ENCODE results near the gene CACNB3.
"Not testable (repeated sequence)": the region's sequence is repeated elsewhere in the genome, so short reads cannot be mapped to it uniquely, and the experiment has no call there.

CACNB3 gene

DNA sequence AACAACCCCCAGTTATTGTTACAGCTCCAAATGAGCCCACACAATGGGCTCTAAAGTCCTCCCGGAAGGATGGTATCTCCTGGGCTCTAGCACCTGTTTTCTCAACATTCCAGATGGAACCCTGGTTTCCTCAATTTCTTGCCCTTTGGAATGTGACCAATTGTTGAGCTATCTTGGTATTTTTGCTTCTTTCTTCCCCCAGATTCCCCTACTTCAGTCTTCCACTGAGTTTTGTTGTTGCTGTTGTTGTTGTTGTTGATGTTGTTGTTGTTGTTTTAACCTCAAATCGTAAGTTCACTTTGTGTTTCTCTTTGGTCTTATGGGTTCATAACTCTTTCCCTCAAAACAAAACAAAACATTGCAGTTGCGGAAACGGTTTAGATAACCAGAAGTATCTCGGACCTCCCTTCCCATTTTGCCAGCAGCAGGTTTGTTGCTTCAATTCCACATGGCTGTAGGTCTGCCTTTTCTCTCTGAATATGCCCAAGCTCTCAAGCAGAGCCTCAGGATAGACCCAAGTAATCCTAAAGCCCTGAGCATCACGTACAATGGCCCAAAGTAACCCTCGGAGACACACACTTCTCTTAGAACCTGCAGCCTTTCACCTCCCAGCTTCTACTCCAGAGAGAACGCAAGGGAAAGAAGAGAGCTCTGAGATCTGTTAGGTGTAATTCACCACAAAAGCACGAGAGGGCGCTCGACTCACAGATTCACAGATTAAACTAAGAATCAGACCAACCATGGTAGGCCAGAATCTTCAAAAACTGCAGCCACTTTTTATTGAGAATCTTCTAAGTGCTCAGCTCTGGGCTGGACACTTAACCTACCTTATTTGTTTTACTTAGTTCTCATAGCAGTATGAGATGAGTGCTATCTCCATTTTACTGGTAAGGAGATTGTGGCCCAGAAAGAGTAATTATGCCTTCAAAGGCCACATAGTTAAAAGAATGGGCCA is 34.7 kb downstream of the CACNB3 start:
- H3K4me2 ChIP-seq (ENCODE audit: low read length), result peak overlapping the region; percentile 45
- no peaks in the 10 kb centered on the region for H3K27me3 ChIP-seq (ENCODE audit: control insufficient read depth, insufficient read depth, low read length)
- H3K79me2 ChIP-seq, result peaks cover 21% of the 10 kb centered on the region
- peak; percentile 93 for TF ChIP-seq CTCF (IDR thresholded peaks at IDR 0.05)
- H3K9ac ChIP-seq, result no peak overlapping the region
- H3K4me1 ChIP-seq, result peaks cover 9% of the 10 kb centered on the region
- peak overlapping the region; percentile 78 for H3K27ac ChIP-seq
- peak overlapping the region; percentile 85 for H2AFZ ChIP-seq
- peak overlapping the region; percentile 94 for H3K4me3 ChIP-seq (ENCODE audit: low read depth, low read length)
- no peaks in the 10 kb centered on the region for H3K9me3 ChIP-seq (ENCODE audit: control insufficient read depth, low read length)
- no peaks in the 10 kb centered on the region for H3K36me3 ChIP-seq (ENCODE audit: control insufficient read depth, insufficient read depth, low read length)

GRCh38 chr12:48854488-48854887 is 36.2 kb downstream of the CACNB3 start:
- H3K4me2 ChIP-seq (ENCODE audit: low read length), result no peak overlapping the region
- peaks cover 21% of the 10 kb centered on the region for H3K79me2 ChIP-seq
- H3K27me3 ChIP-seq (ENCODE audit: control insufficient read depth, insufficient read depth, low read length), result no peaks in the 10 kb centered on the region
- TF ChIP-seq CTCF (IDR thresholded peaks at IDR 0.05), result no peak
- H3K9ac ChIP-seq, result no peak overlapping the region
- H3K4me3 ChIP-seq (ENCODE audit: low read depth, low read length), result no peak overlapping the region
- H2AFZ ChIP-seq, result no peak overlapping the region
- no peaks in the 10 kb centered on the region for H3K36me3 ChIP-seq (ENCODE audit: control insufficient read depth, insufficient read depth, low read length)
- H3K27ac ChIP-seq, result no peak overlapping the region
- no peaks in the 10 kb centered on the region for H3K9me3 ChIP-seq (ENCODE audit: control insufficient read depth, low read length)
- peaks cover 9% of the 10 kb centered on the region for H3K4me1 ChIP-seq

DNA sequence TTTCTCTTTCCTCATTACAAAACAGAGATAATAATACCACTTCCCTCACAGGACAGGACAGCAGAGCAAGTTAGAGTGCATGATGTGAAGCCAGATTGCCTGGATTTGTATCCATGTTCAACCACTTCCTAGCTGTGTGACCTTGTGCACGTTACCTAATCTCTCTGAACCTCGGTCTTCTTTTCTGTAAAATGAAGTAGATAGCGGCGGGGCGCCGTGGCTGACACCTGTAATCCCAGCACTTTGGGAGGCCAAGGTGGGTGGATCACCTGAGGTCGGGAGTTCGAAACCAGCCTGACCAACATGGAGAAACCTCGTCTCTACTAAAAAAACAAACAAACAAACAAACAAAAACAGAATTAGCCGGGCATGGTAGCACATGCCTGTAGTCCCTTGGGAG is 36.6 kb downstream of the CACNB3 start:
- not testable (repeated sequence) for H3K9ac ChIP-seq; H3K9me3 ChIP-seq (ENCODE audit: control insufficient read depth, low read length)

GRCh38 chr12:48856379-48856778 is 38.1 kb downstream of the CACNB3 start:
- no peak overlapping the region for H3K27ac ChIP-seq
- no peak for TF ChIP-seq CTCF (IDR thresholded peaks at IDR 0.05)
- peaks cover 4% of the 10 kb centered on the region for H3K4me1 ChIP-seq
- no peak overlapping the region for H2AFZ ChIP-seq
- H3K9me3 ChIP-seq (ENCODE audit: control insufficient read depth, low read length), result no peaks in the 10 kb centered on the region
- H3K4me2 ChIP-seq (ENCODE audit: low read length), result no peak overlapping the region
- H3K79me2 ChIP-seq, result peaks cover 5% of the 10 kb centered on the region
- H3K36me3 ChIP-seq (ENCODE audit: control insufficient read depth, insufficient read depth, low read length), result no peaks in the 10 kb centered on the region
- H3K27me3 ChIP-seq (ENCODE audit: control insufficient read depth, insufficient read depth, low read length), result no peaks in the 10 kb centered on the region
- H3K4me3 ChIP-seq (ENCODE audit: low read depth, low read length), result no peak overlapping the region
- no peak overlapping the region for H3K9ac ChIP-seq

More for the DNA sequence above, 36.6 kb downstream of the CACNB3 start:
- not testable (repeated sequence) for H3K4me2 ChIP-seq (ENCODE audit: low read length); H3K36me3 ChIP-seq (ENCODE audit: control insufficient read depth, insufficient read depth, low read length); H3K4me3 ChIP-seq (ENCODE audit: low read depth, low read length); H3K4me1 ChIP-seq; H2AFZ ChIP-seq; H3K27ac ChIP-seq; H3K27me3 ChIP-seq (ENCODE audit: control insufficient read depth, insufficient read depth, low read length)
- peaks cover 18% of the 10 kb centered on the region for H3K79me2 ChIP-seq

- Histone ChIP-seq H3K9me3 (ENCODE audit: control insufficient read depth, low read length) (no peaks in the 10 kb centered on the region), H3K79me2 (no peaks in the 10 kb centered on the region), H3K36me3 (ENCODE audit: control insufficient read depth, insufficient read depth, low read length) (no peaks in the 10 kb centered on the region), H3K9ac (no peak overlapping the region), H3K27me3 (ENCODE audit: control insufficient read depth, insufficient read depth, low read length) (no peaks in the 10 kb centered on the region), H3K4me2 (ENCODE audit: low read length) (no peak overlapping the region), H3K27ac (no peak overlapping the region), H3K4me1 (peaks cover 3% of the 10 kb centered on the region), H2AFZ (no peak overlapping the region), H3K4me3 (ENCODE audit: low read depth, low read length) (no peak overlapping the region)
- no peak for TF ChIP-seq CTCF (IDR thresholded peaks at IDR 0.05)
Observed at GRCh38 chr12:48857278-48857994, 39.1 kb downstream of the CACNB3 start.

Measured in parathyroid adenoma (tissue), 2 donors.